ENCODE data around the gene DIP2C. TPM values are rescaled to one million over a fixed set of nuclear protein-coding genes. Genes with fewer than 3 reads are reported as not detected.

DIP2C gene
- total RNA-seq, 1 experiment from 2014 or later = 11.0 TPM

GRCh38 chr10:682931-683447, 6.5 kb downstream of the DIP2C start:
- Mint-ChIP-seq H3K4me3 (no peak overlapping the region), H3K27me3 (ENCODE audit: low read depth) (peaks cover 7% of the 10 kb centered on the region), H3K9me3 (no peaks in the 10 kb centered on the region), H3K27ac (no peak overlapping the region), H3K4me1 (peaks cover 8% of the 10 kb centered on the region), H3K36me3 (no peaks in the 10 kb centered on the region)
- ChIA-PET CTCF (no interaction called here), POLR2A (no interaction called here)
- no peak for TF ChIP-seq SMAD4 (CRISPR knock-in tag; IDR thresholded peaks at IDR 0.05)
- TF ChIP-seq ZNF423 (CRISPR knock-in tag; IDR thresholded peaks at IDR 0.05) = no peak
- ATAC-seq (no peak), DNase-seq (ENCODE audit: low spot score) (no peak)

DNA sequence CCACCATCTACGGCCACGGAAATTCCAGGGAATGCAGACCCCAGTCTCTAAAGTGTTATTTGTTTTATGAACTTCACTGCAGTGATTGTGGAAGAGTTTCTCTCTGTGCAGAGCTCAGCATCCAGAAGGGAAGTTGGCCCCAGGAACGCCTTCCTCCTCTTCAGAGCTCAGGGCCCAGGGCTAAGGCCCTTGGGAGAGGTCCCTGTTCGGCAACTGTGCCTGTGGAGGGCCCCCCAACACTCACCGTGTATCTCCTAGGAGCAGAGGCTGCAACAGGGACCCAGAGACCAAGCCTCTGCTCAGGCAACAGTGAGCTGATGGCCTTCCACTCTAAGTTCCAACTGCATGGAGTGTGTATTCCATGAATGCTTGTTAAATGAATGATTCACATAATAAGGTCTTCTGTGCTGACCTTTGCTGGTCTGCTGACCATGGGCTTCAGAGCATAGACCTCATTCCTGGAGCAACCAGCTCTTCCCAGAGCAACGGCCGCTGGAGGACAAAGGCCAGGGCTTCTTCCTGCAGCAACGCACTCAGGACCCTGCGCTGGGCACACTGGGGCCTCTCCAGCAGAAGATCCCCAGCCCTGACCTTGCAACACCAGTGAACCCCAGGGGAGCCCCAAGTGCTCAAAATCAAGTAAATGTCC, 7.7 kb downstream of the DIP2C start:
- no peak for ATAC-seq
- ChIA-PET CTCF (interaction anchor here (1.1 kb wide), 1 partner anchor 107 kb away, joined by 3 read pairs; no protein-coding TSS in a partner anchor), POLR2A (no interaction called here)
- Mint-ChIP-seq H3K4me3 (no peak overlapping the region), H3K9me3 (no peaks in the 10 kb centered on the region), H3K36me3 (no peaks in the 10 kb centered on the region), H3K27me3 (ENCODE audit: low read depth) (no peaks in the 10 kb centered on the region), H3K27ac (no peak overlapping the region), H3K4me1 (peaks cover 7% of the 10 kb centered on the region)
- TF ChIP-seq NR3C1 (CRISPR knock-in tag; conservative IDR thresholded peaks at IDR 0.05; ENCODE audit: low read depth) (no peak), ZMAT4 (CRISPR knock-in tag; IDR thresholded peaks at IDR 0.05) (no peak), HMGA2 (CRISPR knock-in tag; IDR thresholded peaks at IDR 0.05) (no peak), FOXP1 (CRISPR knock-in tag; IDR thresholded peaks at IDR 0.05; ENCODE audit: borderline replicate concordance) (no peak), JAZF1 (CRISPR knock-in tag; IDR thresholded peaks at IDR 0.05) (no peak), RORB (CRISPR knock-in tag; IDR thresholded peaks at IDR 0.05) (no peak), USF2 (CRISPR knock-in tag; IDR thresholded peaks at IDR 0.05) (no peak), IRF1 (CRISPR knock-in tag; IDR thresholded peaks at IDR 0.05) (no peak), ZNF281 (CRISPR knock-in tag; IDR thresholded peaks at IDR 0.05) (no peak), ZNF232 (CRISPR knock-in tag; IDR thresholded peaks at IDR 0.05) (no peak), ELF4 (CRISPR knock-in tag; IDR thresholded peaks at IDR 0.05; ENCODE audit: low read depth) (no peak), ZNF219 (CRISPR knock-in tag; IDR thresholded peaks at IDR 0.05; ENCODE audit: borderline replicate concordance) (no peak)
- TF ChIP-seq, protein P1, sequence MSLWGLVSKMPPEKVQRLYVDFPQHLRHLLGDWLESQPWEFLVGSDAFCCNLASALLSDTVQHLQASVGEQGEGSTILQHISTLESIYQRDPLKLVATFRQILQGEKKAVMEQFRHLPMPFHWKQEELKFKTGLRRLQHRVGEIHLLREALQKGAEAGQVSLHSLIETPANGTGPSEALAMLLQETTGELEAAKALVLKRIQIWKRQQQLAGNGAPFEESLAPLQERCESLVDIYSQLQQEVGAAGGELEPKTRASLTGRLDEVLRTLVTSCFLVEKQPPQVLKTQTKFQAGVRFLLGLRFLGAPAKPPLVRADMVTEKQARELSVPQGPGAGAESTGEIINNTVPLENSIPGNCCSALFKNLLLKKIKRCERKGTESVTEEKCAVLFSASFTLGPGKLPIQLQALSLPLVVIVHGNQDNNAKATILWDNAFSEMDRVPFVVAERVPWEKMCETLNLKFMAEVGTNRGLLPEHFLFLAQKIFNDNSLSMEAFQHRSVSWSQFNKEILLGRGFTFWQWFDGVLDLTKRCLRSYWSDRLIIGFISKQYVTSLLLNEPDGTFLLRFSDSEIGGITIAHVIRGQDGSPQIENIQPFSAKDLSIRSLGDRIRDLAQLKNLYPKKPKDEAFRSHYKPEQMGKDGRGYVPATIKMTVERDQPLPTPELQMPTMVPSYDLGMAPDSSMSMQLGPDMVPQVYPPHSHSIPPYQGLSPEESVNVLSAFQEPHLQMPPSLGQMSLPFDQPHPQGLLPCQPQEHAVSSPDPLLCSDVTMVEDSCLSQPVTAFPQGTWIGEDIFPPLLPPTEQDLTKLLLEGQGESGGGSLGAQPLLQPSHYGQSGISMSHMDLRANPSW (CRISPR knock-in tag; conservative IDR thresholded peaks at IDR 0.05; ENCODE audit: low read depth) = no peak
- TF ChIP-seq, protein P2, sequence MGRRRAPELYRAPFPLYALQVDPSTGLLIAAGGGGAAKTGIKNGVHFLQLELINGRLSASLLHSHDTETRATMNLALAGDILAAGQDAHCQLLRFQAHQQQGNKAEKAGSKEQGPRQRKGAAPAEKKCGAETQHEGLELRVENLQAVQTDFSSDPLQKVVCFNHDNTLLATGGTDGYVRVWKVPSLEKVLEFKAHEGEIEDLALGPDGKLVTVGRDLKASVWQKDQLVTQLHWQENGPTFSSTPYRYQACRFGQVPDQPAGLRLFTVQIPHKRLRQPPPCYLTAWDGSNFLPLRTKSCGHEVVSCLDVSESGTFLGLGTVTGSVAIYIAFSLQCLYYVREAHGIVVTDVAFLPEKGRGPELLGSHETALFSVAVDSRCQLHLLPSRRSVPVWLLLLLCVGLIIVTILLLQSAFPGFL (CRISPR knock-in tag; IDR thresholded peaks at IDR 0.05; ENCODE audit: borderline replicate concordance) = no peak
- TF ChIP-seq, protein P3, sequence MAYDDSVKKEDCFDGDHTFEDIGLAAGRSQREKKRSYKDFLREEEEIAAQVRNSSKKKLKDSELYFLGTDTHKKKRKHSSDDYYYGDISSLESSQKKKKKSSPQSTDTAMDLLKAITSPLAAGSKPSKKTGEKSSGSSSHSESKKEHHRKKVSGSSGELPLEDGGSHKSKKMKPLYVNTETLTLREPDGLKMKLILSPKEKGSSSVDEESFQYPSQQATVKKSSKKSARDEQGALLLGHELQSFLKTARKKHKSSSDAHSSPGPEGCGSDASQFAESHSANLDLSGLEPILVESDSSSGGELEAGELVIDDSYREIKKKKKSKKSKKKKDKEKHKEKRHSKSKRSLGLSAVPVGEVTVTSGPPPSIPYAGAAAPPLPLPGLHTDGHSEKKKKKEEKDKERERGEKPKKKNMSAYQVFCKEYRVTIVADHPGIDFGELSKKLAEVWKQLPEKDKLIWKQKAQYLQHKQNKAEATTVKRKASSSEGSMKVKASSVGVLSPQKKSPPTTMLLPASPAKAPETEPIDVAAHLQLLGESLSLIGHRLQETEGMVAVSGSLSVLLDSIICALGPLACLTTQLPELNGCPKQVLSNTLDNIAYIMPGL (CRISPR knock-in tag; IDR thresholded peaks at IDR 0.05) = no peak
- DNase-seq (ENCODE audit: low spot score) = no peak

Data from WTC11 (cell line).